Measurements from ENCODE around the gene PCDHA3.
"Not testable (repeated sequence)": the region's sequence is repeated elsewhere in the genome, so short reads cannot be mapped to it uniquely, and the experiment has no call there.

Gene PCDHA3

GRCh38 chr5:140821375-140822280, 20.8 kb downstream of the PCDHA3 start, which contains the start of gene PCDHA5:
TSS of gene PCDHA5 (plus strand) at chr5:140821613.
- DNase-seq = no peak

GRCh38 chr5:140822281-140822629, 21.4 kb downstream of the PCDHA3 start:
- no peak for DNase-seq

GRCh38 chr5:140822969-140823368, 22.1 kb downstream of the PCDHA3 start:
- DNase-seq = not testable (repeated sequence)

GRCh38 chr5:140823475-140823874, 22.6 kb downstream of the PCDHA3 start:
- DNase-seq = no peak

GRCh38 chr5:140827704-140828361, 27.0 kb downstream of the PCDHA3 start, which contains the start of gene PCDHA6:
TSS of gene PCDHA6 (plus strand) at chr5:140827960. CDS start at chr5:140828092, 132 bp downstream.
- DNase-seq = no peak

- DNase-seq = no peak
Observed at GRCh38 chr5:140828362-140828737, 27.5 kb downstream of the PCDHA3 start.

- not testable (repeated sequence) for DNase-seq
Observed at GRCh38 chr5:140829511-140830501, 28.9 kb downstream of the PCDHA3 start.

- DNase-seq = no peak
Observed at GRCh38 chr5:140833993-140834392, 33.1 kb downstream of the PCDHA3 start, which contains the start of gene PCDHA7. TSS of gene PCDHA7 (plus strand) at chr5:140834269. CDS start at chr5:140834384, 115 bp downstream.

GRCh38 chr5:140834439-140835008, 33.7 kb downstream of the PCDHA3 start:
- not testable (repeated sequence) for DNase-seq

- no peak for DNase-seq
Observed at GRCh38 chr5:140835622-140836510, 35.0 kb downstream of the PCDHA3 start.

GRCh38 chr5:140840978-140841962, 40.4 kb downstream of the PCDHA3 start, which contains the start of gene PCDHA8:
TSS of gene PCDHA8 (plus strand) at chr5:140841187. CDS start at chr5:140841322, 135 bp downstream.
- DNase-seq = no peak

GRCh38 chr5:140842798-140843733, 42.2 kb downstream of the PCDHA3 start:
- no peak for DNase-seq

GRCh38 chr5:140848139-140849102, 47.6 kb downstream of the PCDHA3 start, which contains the start of gene PCDHA9:
TSS of gene PCDHA9 (plus strand) at chr5:140848382. CDS start at chr5:140848496, 114 bp downstream.
- not testable (repeated sequence) for DNase-seq

- DNase-seq = not testable (repeated sequence)
Observed at GRCh38 chr5:140849831-140850634, 49.2 kb downstream of the PCDHA3 start.
